Measurements from ENCODE around the gene OPN1MW3. TPM values are rescaled to one million over a fixed set of nuclear protein-coding genes. Genes with fewer than 3 reads are reported as not detected.

Gene OPN1MW3
- total and polyA plus RNA-seq, 2 of the 4 experiments (the other 2 are of a cell fraction): not detected

DNA sequence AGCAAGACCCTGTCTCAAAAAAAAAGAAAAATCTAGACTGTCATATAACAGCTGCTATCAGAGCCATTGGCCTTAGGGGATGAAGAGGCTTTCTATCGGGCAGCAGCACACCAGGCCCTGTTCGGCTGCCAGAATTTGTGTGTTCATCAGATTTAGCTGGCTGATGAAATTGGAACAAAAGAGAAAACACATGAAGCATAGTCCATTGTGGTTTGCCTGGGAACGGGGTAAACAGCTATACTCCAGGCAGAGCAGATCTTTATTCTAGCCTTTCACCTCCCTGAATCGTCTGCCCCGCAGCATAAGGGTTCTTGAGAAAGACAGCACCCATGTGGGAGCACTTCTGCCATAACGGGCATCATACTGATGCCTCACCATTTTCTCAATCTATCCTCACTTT lies 49.8 kb downstream of the OPN1MW3 start:
- no peaks in the 10 kb centered on the region for H3K79me1 ChIP-seq (ENCODE audit: low read depth in 1 of 2, low read length in 2 of 2)
- H3K27me3 ChIP-seq (ENCODE audit: control insufficient read depth, insufficient read depth, low read length): peaks cover 2% of the 10 kb centered on the region; the same call in 1 of the 2 replicates
- intact Hi-C loops (cut with micrococcal nuclease): no loop called here
- H3K36me3 ChIP-seq (ENCODE audit: control insufficient read depth, insufficient read depth, low read length): no peaks in the 10 kb centered on the region
- in situ Hi-C loops (cut with MboI; ENCODE audit: low sequenced_read_pairs): no loop called here
- ChIA-PET CTCF (no interaction called here), POLR2A (ENCODE audit: unreplicated experiment) (no interaction called here)
- no peaks in the 10 kb centered on the region for H4K20me1 ChIP-seq (ENCODE audit: insufficient read depth, low read length)
- no peak overlapping the region for H2BK120ac ChIP-seq (ENCODE audit: low read depth, low read length)
- H3K56ac ChIP-seq (ENCODE audit: extremely low read depth, insufficient read depth, low read length): no peak overlapping the region
- H3K9me3 ChIP-seq (ENCODE audit: control insufficient read depth, insufficient read depth, low read length): no peaks in the 10 kb centered on the region
- H4K8ac ChIP-seq (ENCODE audit: low read depth in 2 of 2, low read length in 2 of 2): no peak overlapping the region
- H3K4me2 ChIP-seq (ENCODE audit: low read depth, low read length): no peak overlapping the region
- H3K27ac ChIP-seq (ENCODE audit: insufficient read depth, low read length): no peak overlapping the region
- H2AK5ac ChIP-seq (ENCODE audit: low read depth, low read length): no peak overlapping the region
- no peak overlapping the region for H2BK5ac ChIP-seq (ENCODE audit: low read depth, low read length, poor library complexity, severe bottlenecking)
- 94% methylated on average over 2 of the region's 6 CpGs; no CpG with 5 or more reads in 1 of the 2 experiments for WGBS, 2 experiments (ENCODE audit: extremely low coverage in 2 of 2, insufficient read length in 1 of 2)
- DNase-seq (no peak), ATAC-seq (ENCODE audit: low read depth) (no peak)
- H2AFZ ChIP-seq (replicated peaks; ENCODE audit: low read length, poor library complexity): no peak overlapping the region
- no peaks in the 10 kb centered on the region; the same call in 1 of the 2 replicates for H3K9me1 ChIP-seq (ENCODE audit: insufficient read depth, low read length)
- H3K14ac ChIP-seq (replicated peaks; ENCODE audit: low read depth, low read length): no peak overlapping the region
- no peak overlapping the region for H2BK20ac ChIP-seq (ENCODE audit: low read depth, low read length)
- no peak overlapping the region for H2BK15ac ChIP-seq (ENCODE audit: low read depth, low read length)
- no peak overlapping the region for H4K91ac ChIP-seq (ENCODE audit: insufficient read depth, low read depth, low read length)
- no peak overlapping the region for H3K4ac ChIP-seq (ENCODE audit: low read depth, low read length)
- no peaks in the 10 kb centered on the region for H3K4me1 ChIP-seq (ENCODE audit: control insufficient read depth, insufficient read depth, low read length)
- H3K18ac ChIP-seq (ENCODE audit: low read depth, low read length): no peak overlapping the region
- dilution Hi-C loops (cut with HindIII; ENCODE audit: low sequenced_read_pairs, unreplicated experiment): no loop called here
- TF ChIP-seq MAFK (IDR thresholded peaks at IDR 0.05; ENCODE audit: low read depth, low read length): no peak
- TF ChIP-seq BHLHE40 (IDR thresholded peaks at IDR 0.05; ENCODE audit: low read depth, low read length): no peak
- TF ChIP-seq FOS (IDR thresholded peaks at IDR 0.05; ENCODE audit: low read depth, low read length): no peak
- no peak for TF ChIP-seq MXI1 (IDR thresholded peaks at IDR 0.05; ENCODE audit: borderline replicate concordance, low read depth, low read length)
- TF ChIP-seq CEBPB (IDR thresholded peaks at IDR 0.05; ENCODE audit: low read depth, low read length): no peak
- no peak for TF ChIP-seq POLR2A (IDR thresholded peaks at IDR 0.05; ENCODE audit: low read depth, low read length)
- TF ChIP-seq, protein P1, sequence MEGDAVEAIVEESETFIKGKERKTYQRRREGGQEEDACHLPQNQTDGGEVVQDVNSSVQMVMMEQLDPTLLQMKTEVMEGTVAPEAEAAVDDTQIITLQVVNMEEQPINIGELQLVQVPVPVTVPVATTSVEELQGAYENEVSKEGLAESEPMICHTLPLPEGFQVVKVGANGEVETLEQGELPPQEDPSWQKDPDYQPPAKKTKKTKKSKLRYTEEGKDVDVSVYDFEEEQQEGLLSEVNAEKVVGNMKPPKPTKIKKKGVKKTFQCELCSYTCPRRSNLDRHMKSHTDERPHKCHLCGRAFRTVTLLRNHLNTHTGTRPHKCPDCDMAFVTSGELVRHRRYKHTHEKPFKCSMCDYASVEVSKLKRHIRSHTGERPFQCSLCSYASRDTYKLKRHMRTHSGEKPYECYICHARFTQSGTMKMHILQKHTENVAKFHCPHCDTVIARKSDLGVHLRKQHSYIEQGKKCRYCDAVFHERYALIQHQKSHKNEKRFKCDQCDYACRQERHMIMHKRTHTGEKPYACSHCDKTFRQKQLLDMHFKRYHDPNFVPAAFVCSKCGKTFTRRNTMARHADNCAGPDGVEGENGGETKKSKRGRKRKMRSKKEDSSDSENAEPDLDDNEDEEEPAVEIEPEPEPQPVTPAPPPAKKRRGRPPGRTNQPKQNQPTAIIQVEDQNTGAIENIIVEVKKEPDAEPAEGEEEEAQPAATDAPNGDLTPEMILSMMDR (conservative IDR thresholded peaks at IDR 0.05; ENCODE audit: low read depth, low read length): no peak
- no peak for TF ChIP-seq MAZ (IDR thresholded peaks at IDR 0.05; ENCODE audit: borderline replicate concordance, low read depth, low read length)
- TF ChIP-seq, protein P2, sequence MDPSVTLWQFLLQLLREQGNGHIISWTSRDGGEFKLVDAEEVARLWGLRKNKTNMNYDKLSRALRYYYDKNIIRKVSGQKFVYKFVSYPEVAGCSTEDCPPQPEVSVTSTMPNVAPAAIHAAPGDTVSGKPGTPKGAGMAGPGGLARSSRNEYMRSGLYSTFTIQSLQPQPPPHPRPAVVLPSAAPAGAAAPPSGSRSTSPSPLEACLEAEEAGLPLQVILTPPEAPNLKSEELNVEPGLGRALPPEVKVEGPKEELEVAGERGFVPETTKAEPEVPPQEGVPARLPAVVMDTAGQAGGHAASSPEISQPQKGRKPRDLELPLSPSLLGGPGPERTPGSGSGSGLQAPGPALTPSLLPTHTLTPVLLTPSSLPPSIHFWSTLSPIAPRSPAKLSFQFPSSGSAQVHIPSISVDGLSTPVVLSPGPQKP (IDR thresholded peaks at IDR 0.05; ENCODE audit: borderline replicate concordance, low read depth, low read length): no peak
- TF ChIP-seq CHD1 (IDR thresholded peaks at IDR 0.05; ENCODE audit: low read depth, low read length): no peak
- H4K5ac ChIP-seq (ENCODE audit: low read depth, low read length): no peak overlapping the region
- H2AK9ac ChIP-seq (replicated peaks; ENCODE audit: low read depth, low read length, poor library complexity): no peak overlapping the region
- H3K23ac ChIP-seq (ENCODE audit: low read depth, low read length): no peak overlapping the region
- H3K9ac ChIP-seq (ENCODE audit: low read depth, low read length): no peak overlapping the region
- no TSS peak for BruUV-seq (replicated peaks)
- no peak overlapping the region for H3K4me3 ChIP-seq (ENCODE audit: insufficient read depth, low read depth, low read length)

All from IMR-90 (cell line).